CD4-positive, alpha-beta memory T cell (primary cell): ENCODE results near the gene DEDD2. TPM values are rescaled to one million over a fixed set of nuclear protein-coding genes. Genes with fewer than 3 reads are reported as not detected.

ENCODE experiments used
- CTCF ChIA-PET: fragments of 350-600 bp; sonication (Branson Sonifier 250); formaldehyde crosslinking; loops from one replicate; lab custom pipeline; 2021; ENCODE audit warnings: inconsistent platforms; ENCODE audit not compliant: partially characterized antibody; lab: Charles Lee
- POLR2A ChIA-PET: fragments of 350-600 bp; sonication (Branson Sonifier 250); formaldehyde crosslinking; loops from one replicate; lab custom pipeline; 2021; ENCODE audit not compliant: partially characterized antibody; lab: Charles Lee
- DNase-seq, 5 donors: peaks; one replicate each; pipeline versions ENCODE4 v3.0.0 to v3.0.0-alpha.2; 2020 to 2022; ENCODE audit warnings: mixed read lengths in 1 of 5
- H3K27ac ChIP-seq: one replicate; pipeline ENCODE4 v1.7.0; 2013; ENCODE audit warnings: low read depth, low read length
- H3K27me3 ChIP-seq: 2 replicates; pipeline ENCODE4 v1.7.0; 2013; ENCODE audit warnings: mild to moderate bottlenecking, low read length, moderate library complexity; ENCODE audit not compliant: insufficient read depth
- H3K36me3 ChIP-seq: 2 replicates; pipeline ENCODE4 v1.7.0; 2013; ENCODE audit warnings: mild to moderate bottlenecking, low read length, moderate library complexity; ENCODE audit not compliant: insufficient read depth
- H3K4me1 ChIP-seq: 2 replicates; pipeline ENCODE4 v1.7.0; 2013; ENCODE audit warnings: mild to moderate bottlenecking, low read length, moderate library complexity; ENCODE audit not compliant: insufficient read depth
- H3K4me3 ChIP-seq, 2 donors: one replicate each; pipeline ENCODE4 v1.7.0; 2013; ENCODE audit warnings: low read length in 2 of 2, mild to moderate bottlenecking in 1 of 2
- H3K9me3 ChIP-seq, 2 donors: one replicate each; pipeline ENCODE4 v1.7.0; 2013; ENCODE audit warnings: low read length in 2 of 2, control low read depth in 1 of 2; ENCODE audit not compliant: control insufficient read depth in 1 of 2
- H3K27ac Mint-ChIP-seq, 7 donors: one replicate each; pipeline ENCODE4 v1.8.0; 2020 to 2021; ENCODE audit warnings: mixed read lengths in 7 of 7, mild to moderate bottlenecking in 6 of 7, inconsistent platforms in 3 of 7, moderate library complexity in 3 of 7
- H3K27me3 Mint-ChIP-seq, 2 donors: one replicate each; pipeline ENCODE4 v1.8.0; 2020 to 2021; ENCODE audit warnings: mixed read lengths in 2 of 2
- H3K36me3 Mint-ChIP-seq, 2 donors: one replicate each; pipeline ENCODE4 v1.8.0; 2020 to 2021; ENCODE audit warnings: mixed read lengths in 2 of 2, inconsistent platforms in 1 of 2, mild to moderate bottlenecking in 1 of 2
- H3K4me1 Mint-ChIP-seq, 4 donors: one replicate each; pipeline ENCODE4 v1.8.0; 2020 to 2021; ENCODE audit warnings: mixed read lengths in 4 of 4, mild to moderate bottlenecking in 1 of 4
- H3K4me3 Mint-ChIP-seq, 8 donors: one replicate each; pipeline ENCODE4 v1.8.0; 2020 to 2021; ENCODE audit warnings: mixed read lengths in 8 of 8, mild to moderate bottlenecking in 7 of 8, moderate library complexity in 6 of 8, inconsistent platforms in 3 of 8
- H3K9me3 Mint-ChIP-seq, 8 donors: one replicate each; pipeline ENCODE4 v1.8.0; 2020 to 2021; ENCODE audit warnings: mixed read lengths in 8 of 8, mild to moderate bottlenecking in 5 of 8, inconsistent platforms in 3 of 8, moderate library complexity in 1 of 8
- intact Hi-C: fragments of 100-400 bp; cut with micrococcal nuclease; formaldehyde crosslinking; loops from one replicate; pipeline ENCODE4 v1.15.1; 2023
- polyA plus RNA-seq, 2 donors: library from polyadenylated mRNA; unstranded; fragments of 300-500 nt; fragmentation: Illumina TruSeq; gene quantifications; one replicate each; pipeline ENCODE4 v1.2.3, GENCODE V29; 2021
- total RNA-seq, 2 experiments: library from RNA; stranded (reverse); gene quantifications; one replicate each; pipeline ENCODE4 v1.2.3, GENCODE V29; 2021

DEDD2 gene
- total and polyA plus RNA-seq, 4 experiments from 2014 or later = 68.4 to 162 (median 106) TPM

GRCh38 chr19:42251572-42252358 lies 34.3 kb upstream of the DEDD2 start:
- no peaks in the 10 kb centered on the region for H3K9me3 ChIP-seq
- H3K27ac Mint-ChIP-seq = peak overlapping the region; percentile 60 to 98 (median 93)
- H3K36me3 Mint-ChIP-seq = peaks cover 0 to 19% of the 10 kb centered on the region in 2 donors
- POLR2A ChIA-PET = interaction anchor here (0.6 to 2.2 kb wide), 8 partner anchors 9 to 119 kb away, joined by 3 to 20 read pairs (median 4); partner anchors contain the start of genes GSK3A and POU2F2
- no peaks in the 10 kb centered on the region for H3K36me3 ChIP-seq
- peaks cover 0 to 2% (median 0%) of the 10 kb centered on the region in 8 donors for H3K9me3 Mint-ChIP-seq
- H3K27me3 Mint-ChIP-seq = peaks cover 3 to 4% of the 10 kb centered on the region in 2 donors
- peaks cover 12 to 43% (median 30%) of the 10 kb centered on the region in 4 donors for H3K4me1 Mint-ChIP-seq
- H3K4me1 ChIP-seq = peaks cover 35% of the 10 kb centered on the region
- H3K27me3 ChIP-seq = no peaks in the 10 kb centered on the region
- peak overlapping the region; percentile 53 to 93 (median 73) for H3K4me3 Mint-ChIP-seq
- no peak for DNase-seq
- intact Hi-C loops = no loop called here
- H3K27ac ChIP-seq = no peak overlapping the region
- no peak overlapping the region for H3K4me3 ChIP-seq
- CTCF ChIA-PET = interaction anchor here (0.6 to 3.5 kb wide), 8 partner anchors 8 to 143 kb away, joined by 3 to 19 read pairs (median 4); partner anchors contain the start of gene POU2F2

GRCh38 chr19:42250666-42251531 lies 33.4 kb upstream of the DEDD2 start:
- intact Hi-C loops = no loop called here
- Mint-ChIP-seq H3K4me3 (no peak overlapping the region), H3K9me3 (peaks cover 0 to 2% (median 0%) of the 10 kb centered on the region in 8 donors), H3K27me3 (peaks cover 0 to under 1% of the 10 kb centered on the region in 2 donors), H3K4me1 (peaks cover 9 to 44% (median 28%) of the 10 kb centered on the region in 4 donors), H3K36me3 (peaks cover 0 to 20% of the 10 kb centered on the region in 2 donors), H3K27ac (peak overlapping the region in 3 of 7 donors; percentile 3 to 98 (median 72))
- no peak overlapping the region for H3K4me3 ChIP-seq
- no peaks in the 10 kb centered on the region for H3K36me3 ChIP-seq
- H3K9me3 ChIP-seq = no peaks in the 10 kb centered on the region
- CTCF ChIA-PET = interaction anchor here (1.1 to 3.5 kb wide), 4 partner anchors 24 to 142 kb away, joined by 3 to 19 read pairs (median 5); no protein-coding TSS in a partner anchor
- DNase-seq = no peak
- POLR2A ChIA-PET = interaction anchor here (0.5 to 2.2 kb wide), 11 partner anchors 8 to 371 kb away, joined by 3 to 20 read pairs (median 4); partner anchors contain the start of genes GSK3A and POU2F2
- H3K27ac ChIP-seq = no peak overlapping the region
- H3K27me3 ChIP-seq = no peaks in the 10 kb centered on the region
- peaks cover 40% of the 10 kb centered on the region for H3K4me1 ChIP-seq

- Mint-ChIP-seq H3K27me3 (no peaks in the 10 kb centered on the region), H3K36me3 (peaks cover 0 to 20% of the 10 kb centered on the region in 2 donors), H3K27ac (peak overlapping the region in 5 of 7 donors; percentile 17 to 75 (median 57)), H3K4me1 (peaks cover 11 to 44% (median 30%) of the 10 kb centered on the region in 4 donors), H3K9me3 (peaks cover 0 to 2% (median 0%) of the 10 kb centered on the region in 8 donors), H3K4me3 (no peak overlapping the region)
- no peak overlapping the region for H3K4me3 ChIP-seq
- H3K9me3 ChIP-seq = no peaks in the 10 kb centered on the region
- ChIA-PET CTCF (interaction anchor here (2.0 to 3.5 kb wide), 2 partner anchors 29 to 46 kb away, joined by 6 to 19 read pairs; no protein-coding TSS in a partner anchor), POLR2A (interaction anchor here (0.5 to 2.2 kb wide), 7 partner anchors 18 to 370 kb away, joined by 3 to 20 read pairs (median 4); no protein-coding TSS in a partner anchor)
- H3K27me3 ChIP-seq = no peaks in the 10 kb centered on the region
- no peak overlapping the region for H3K27ac ChIP-seq
- intact Hi-C loops = no loop called here
- no peaks in the 10 kb centered on the region for H3K36me3 ChIP-seq
- H3K4me1 ChIP-seq = peaks cover 36% of the 10 kb centered on the region
- no peak for DNase-seq
Observed at GRCh38 chr19:42250183-42250665, 32.7 kb upstream of the DEDD2 start.

- intact Hi-C loops = no loop called here
- H3K9me3 Mint-ChIP-seq = peaks cover 0 to 2% (median 0%) of the 10 kb centered on the region in 8 donors
- H3K27me3 Mint-ChIP-seq = no peaks in the 10 kb centered on the region
- no peaks in the 10 kb centered on the region for H3K36me3 ChIP-seq
- peak overlapping the region in 1 of 8 donors; percentile 30 for H3K4me3 Mint-ChIP-seq
- H3K4me1 Mint-ChIP-seq = peaks cover 16 to 49% (median 35%) of the 10 kb centered on the region in 4 donors
- H3K4me1 ChIP-seq = peaks cover 40% of the 10 kb centered on the region
- H3K27ac ChIP-seq = no peak overlapping the region
- POLR2A ChIA-PET = interaction anchor here (0.9 to 1.1 kb wide), 2 partner anchors 18 to 33 kb away, joined by 3 read pairs; no protein-coding TSS in a partner anchor
- no peak for DNase-seq
- H3K36me3 Mint-ChIP-seq = peaks cover 0 to 21% of the 10 kb centered on the region in 2 donors
- no peaks in the 10 kb centered on the region for H3K27me3 ChIP-seq
- CTCF ChIA-PET = interaction anchor here (3.5 kb wide), 1 partner anchor 30 kb away, joined by 19 read pairs; no protein-coding TSS in a partner anchor
- no peaks in the 10 kb centered on the region for H3K9me3 ChIP-seq
- H3K4me3 ChIP-seq = no peak overlapping the region
- H3K27ac Mint-ChIP-seq = peak overlapping the region in 6 of 7 donors; percentile 15 to 75 (median 50)
Observed at GRCh38 chr19:42249769-42250168, 32.3 kb upstream of the DEDD2 start.

GRCh38 chr19:42249149-42249750 lies 31.8 kb upstream of the DEDD2 start:
- peaks cover 0 to 2% (median 0%) of the 10 kb centered on the region in 8 donors for H3K9me3 Mint-ChIP-seq
- Histone ChIP-seq H3K4me3 (no peak overlapping the region), H3K27ac (no peak overlapping the region), H3K9me3 (no peaks in the 10 kb centered on the region), H3K4me1 (peaks cover 41% of the 10 kb centered on the region), H3K36me3 (no peaks in the 10 kb centered on the region), H3K27me3 (no peaks in the 10 kb centered on the region)
- ChIA-PET CTCF (interaction anchor here (3.5 kb wide), 1 partner anchor 30 kb away, joined by 19 read pairs; no protein-coding TSS in a partner anchor), POLR2A (interaction anchor here (1.1 kb wide), 1 partner anchor 33 kb away, joined by 3 read pairs; no protein-coding TSS in a partner anchor)
- no peaks in the 10 kb centered on the region for H3K27me3 Mint-ChIP-seq
- H3K4me1 Mint-ChIP-seq = peaks cover 16 to 54% (median 38%) of the 10 kb centered on the region in 4 donors
- peak overlapping the region in 3 of 7 donors; percentile 1 to 75 (median 15) for H3K27ac Mint-ChIP-seq
- peaks cover 0 to 26% of the 10 kb centered on the region in 2 donors for H3K36me3 Mint-ChIP-seq
- DNase-seq = no peak
- intact Hi-C loops = no loop called here
- H3K4me3 Mint-ChIP-seq = peak overlapping the region in 2 of 8 donors; percentile 20 to 25
